ENCODE measurements around the gene FLRT2.

The FLRT2 gene

GRCh38 chr14:85601690-85602089 lies 71.7 kb downstream of the FLRT2 start:
- no peak for DNase-seq

DNA sequence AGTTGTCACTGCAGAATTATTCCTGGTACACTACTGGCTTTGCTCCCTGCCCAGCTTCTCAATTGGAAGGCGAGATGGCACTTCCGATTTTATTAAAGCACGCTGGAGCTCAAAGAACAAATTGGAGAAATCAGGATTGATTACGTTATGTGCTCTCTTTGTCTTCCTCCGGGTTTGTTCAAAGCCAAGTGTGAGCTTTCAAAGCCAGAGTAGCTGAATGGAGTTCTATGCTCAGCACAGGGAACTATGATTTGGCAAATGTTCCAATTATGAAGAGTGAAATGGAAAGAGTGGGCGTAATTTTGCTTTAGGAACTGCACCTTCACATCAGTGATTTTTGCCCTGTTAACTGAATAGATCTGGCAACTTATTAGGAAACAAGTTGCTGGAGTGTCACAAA lies 72.4 kb downstream of the FLRT2 start:
- DNase-seq = no peak

DNA sequence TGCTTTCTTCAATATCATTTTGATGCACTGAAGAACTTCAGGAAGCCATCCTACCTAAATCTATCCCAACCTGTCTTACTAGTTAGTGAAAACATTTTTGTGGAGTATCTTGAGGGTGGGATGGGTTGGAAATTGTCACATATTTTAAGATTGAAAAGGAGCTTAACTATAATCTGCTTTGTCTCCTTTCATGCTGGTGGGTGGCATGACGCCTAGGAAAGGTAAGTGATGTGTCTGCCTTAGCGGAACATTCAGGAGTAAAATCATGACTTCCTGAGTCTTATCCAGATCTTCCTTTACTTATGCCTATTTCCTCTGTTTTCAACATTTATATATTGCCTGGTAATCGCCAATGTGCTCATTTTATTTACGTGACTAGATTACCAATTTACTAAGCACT lies 74.1 kb downstream of the FLRT2 start:
- DNase-seq = no peak

DNA sequence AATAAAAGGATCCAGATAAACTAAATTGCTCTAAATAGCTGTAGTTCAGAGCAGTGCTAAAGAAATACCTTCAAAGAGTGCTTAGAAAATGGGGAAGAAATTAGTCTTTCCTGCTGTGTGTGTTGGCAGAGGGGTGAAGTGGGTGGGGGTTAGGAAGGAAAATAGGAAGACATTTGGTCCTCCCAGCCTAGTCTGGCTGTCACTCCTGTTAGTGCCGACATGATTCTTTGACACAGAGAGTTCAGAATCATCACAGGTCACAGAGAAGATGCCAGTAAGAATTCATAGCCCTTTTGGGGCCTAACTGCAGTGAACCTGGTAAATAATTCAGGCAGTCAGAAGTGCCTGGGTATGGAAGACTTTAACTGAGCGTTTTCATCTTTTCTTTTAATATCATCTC lies 74.8 kb downstream of the FLRT2 start:
- DNase-seq = no peak

- DNase-seq = no peak
Observed at GRCh38 chr14:85607651-85608081, 77.7 kb downstream of the FLRT2 start.

DNA sequence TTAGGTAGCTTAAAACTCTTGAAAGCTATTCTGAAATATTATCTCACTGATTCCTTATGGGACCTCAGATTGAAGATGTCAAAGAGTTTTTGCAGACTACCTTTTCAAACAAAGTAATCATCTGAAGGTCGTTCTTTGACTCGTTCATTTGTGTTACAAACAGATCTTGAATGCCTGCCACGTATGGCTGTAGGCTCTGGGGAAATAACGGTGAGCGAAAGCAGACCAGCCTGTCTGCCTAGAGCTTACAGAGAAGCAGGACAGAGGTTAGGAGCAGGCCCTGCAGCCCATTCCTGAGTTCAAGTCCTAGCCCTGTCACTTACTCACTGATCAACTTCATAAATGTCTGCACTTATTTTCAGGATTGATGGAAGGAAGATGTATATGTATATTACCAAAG lies 83.6 kb downstream of the FLRT2 start:
- DNase-seq = no peak

- no peak for DNase-seq
Observed at GRCh38 chr14:85616386-85616885, 86.5 kb downstream of the FLRT2 start.

DNA sequence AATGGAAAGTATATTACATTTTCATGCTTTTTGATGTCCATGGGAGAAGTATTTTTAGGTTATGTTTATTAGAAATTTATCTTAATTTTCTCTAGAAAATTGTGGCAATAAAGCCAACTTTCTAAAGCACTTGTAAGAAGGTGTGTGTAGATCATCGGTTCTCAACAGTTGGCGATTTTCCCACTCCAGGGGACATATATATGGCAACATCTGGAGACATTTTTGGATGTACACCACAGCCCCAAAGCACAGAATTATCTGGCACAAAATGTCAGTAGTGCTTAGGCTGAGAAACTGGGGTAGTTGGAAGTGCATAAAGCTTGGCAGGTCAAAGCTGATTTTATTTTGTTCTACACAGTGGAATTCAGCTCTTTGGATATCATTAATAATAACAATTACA lies 86.9 kb downstream of the FLRT2 start:
- DNase-seq = no peak

DNA sequence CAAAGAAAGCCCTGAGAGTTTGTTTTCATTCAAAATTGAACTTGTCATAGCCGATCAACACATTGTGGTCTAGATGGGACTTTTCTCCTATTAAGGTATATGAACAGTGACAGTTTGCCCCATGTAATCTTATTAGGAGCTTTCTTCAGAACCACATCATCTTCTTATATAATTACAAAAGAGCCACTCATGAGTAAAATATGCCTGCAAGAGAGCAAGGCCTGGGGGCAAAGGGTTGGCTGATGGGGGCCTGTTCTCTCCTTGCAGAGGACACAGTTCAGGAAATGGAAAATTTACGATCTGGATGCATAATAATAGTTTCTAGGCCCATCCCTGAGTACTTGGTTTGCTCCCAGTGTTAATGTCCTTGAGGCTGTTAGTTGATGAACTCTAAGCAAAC lies 87.8 kb downstream of the FLRT2 start:
- DNase-seq = no peak

DNA sequence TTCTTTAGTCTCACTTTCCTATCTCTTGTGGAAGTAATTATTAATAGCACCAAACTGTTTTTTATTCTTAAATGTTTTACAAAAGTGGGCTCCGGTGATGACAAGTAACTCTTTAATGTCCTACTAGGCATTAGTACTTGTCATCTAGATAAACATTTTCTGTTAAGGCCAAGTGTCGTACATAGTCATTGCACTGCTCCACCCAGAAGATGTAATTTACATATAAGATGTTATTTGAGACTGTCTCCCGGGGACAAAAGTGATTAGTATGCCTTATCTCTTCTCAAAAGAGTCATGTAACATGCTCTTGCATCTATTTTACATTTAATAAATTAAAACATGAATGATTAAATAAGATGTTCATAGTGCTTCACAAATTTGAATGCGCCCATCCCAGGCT lies 88.4 kb downstream of the FLRT2 start:
- DNase-seq = no peak

GRCh38 chr14:85618978-85619377 lies 89.0 kb downstream of the FLRT2 start:
- no peak for DNase-seq

GRCh38 chr14:85619851-85620250 lies 89.9 kb downstream of the FLRT2 start:
- DNase-seq = no peak

GRCh38 chr14:85620947-85621346 lies 91.0 kb downstream of the FLRT2 start:
- DNase-seq = no peak

GRCh38 chr14:85622106-85622505 lies 92.2 kb downstream of the FLRT2 start:
- no peak for DNase-seq

- DNase-seq = no peak
Observed at GRCh38 chr14:85622986-85623685, 93.2 kb downstream of the FLRT2 start.

GRCh38 chr14:85625925-85626585 lies 96.1 kb downstream of the FLRT2 start:
- DNase-seq = no peak

- no peak for DNase-seq
Observed at GRCh38 chr14:85634205-85634604, 104.3 kb downstream of the FLRT2 start.

DNA sequence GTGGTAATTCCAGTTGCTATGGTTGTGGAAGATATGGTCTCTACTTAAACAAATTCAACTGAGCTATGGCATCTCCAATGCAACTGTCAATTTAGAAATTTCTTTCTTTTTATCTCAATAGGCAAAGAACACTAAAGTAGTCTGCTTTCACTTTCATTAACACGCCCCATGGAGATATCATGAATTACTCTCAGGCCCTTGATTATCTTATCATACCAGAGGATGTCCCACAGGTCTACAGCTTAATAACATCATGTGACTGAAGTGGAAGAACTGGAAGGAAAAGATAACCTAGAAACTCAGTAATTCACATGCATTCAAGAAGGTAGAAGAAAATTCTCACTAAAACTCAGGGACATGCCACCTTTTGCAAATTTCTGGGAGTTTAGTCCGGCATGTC lies 114.3 kb downstream of the FLRT2 start:
- no peak for DNase-seq

DNA sequence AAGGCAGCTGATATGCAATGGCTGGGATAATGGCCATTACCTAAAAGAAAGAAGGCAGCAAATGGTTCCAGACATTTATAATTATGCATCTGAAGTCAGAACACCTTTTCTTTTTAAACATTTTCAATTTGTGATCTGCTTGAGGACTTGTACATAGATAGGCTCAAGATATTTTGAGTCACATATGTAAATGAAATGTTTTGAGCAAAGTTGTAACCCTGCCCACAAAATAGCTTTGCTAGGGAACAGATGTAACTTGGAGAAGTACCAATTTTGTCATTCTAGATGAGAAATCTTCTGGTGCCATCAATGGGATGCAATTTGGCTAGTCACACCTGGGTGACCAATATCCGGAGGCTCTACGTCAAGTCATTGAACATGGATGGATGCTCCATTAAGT lies 123.1 kb downstream of the FLRT2 start:
- no peak for DNase-seq

DNA sequence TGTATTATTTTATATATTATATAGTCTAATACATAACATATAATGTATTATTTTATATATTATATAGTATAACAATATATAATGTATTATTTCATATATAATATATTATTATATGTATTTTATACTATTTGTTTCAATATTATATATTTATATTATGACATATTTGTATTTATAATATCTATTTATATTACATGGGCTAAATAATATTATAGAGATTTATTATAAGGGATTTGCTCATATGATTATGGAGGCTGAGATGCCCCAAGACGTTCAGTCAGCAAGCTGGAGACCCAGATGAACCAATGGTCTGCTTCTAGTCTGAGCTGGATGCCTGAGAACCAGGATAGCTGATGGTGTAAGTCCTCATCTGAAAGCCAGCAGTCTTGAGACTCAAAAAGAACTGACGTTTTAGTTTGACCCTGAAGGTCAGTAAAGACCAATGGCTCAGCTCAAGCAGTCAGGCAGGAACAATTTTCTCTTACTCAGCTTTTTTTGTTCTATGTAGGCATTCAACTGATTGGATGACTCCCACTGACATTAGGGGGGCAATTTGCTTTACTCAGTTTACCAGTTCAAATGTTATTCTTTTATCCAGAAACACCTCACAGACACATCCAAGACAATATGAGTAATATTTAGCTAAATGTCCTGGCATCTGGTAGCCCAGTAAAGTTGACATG lies 130.4 kb downstream of the FLRT2 start:
- DNase-seq = no peak

DNA sequence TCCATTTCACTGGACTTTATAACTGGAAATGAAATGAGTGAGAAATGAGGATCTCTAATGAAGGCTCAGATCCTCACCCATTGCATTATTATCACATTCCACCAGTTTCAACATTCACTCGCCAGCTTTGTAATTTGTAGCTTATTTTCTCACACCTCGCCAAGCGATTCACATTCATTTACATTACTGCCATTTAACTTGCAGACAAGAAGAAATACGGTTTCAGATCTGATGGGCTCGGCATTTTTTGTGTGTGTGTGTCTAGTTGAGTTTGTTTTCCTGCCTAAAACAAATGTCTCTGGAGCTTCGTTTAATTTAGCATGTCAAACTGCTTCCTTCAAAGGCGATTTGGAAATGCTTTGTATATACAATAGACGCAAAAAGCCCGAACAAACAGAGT lies 132.2 kb downstream of the FLRT2 start:
- no peak for DNase-seq

- DNase-seq = no peak
Observed at GRCh38 chr14:85663256-85663655, 133.3 kb downstream of the FLRT2 start.

DNA sequence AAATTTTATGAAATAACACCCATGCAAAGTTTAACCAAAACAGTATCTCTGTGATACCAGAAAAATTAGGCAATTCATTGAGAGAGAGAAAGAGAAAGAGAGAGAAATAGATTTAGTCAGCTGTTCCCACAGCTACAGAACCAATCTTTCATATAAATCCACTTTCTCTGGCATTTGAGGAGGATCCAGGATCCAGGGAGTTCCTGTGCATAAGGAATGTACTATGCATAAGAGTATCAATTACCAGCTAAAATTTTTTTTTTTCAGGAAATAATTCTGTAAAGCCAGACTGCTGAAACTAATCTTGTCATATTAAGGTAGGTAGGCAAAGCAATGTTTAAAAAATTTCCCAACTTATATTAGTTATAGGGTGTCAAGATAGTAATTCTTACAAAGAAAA lies 133.7 kb downstream of the FLRT2 start:
- no peak for DNase-seq

DNA sequence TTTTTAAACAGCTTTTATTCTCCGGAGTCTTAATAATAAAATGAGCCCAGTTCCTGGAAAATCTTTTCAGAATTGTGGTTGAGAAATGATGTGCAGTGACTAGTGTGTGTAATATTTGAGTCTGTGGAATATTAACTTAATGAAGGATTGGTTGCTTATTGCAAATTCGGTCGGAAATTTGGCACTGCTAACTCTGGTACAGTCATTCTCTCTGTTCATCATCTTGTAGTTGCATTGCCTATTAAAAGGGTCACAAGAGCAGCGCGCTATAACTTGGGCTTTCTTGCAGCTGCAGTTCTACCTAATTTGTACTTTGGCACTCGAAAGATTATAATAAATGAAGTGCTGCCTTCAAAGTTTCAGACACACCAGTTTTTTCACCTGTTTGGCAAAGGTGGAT lies 146.0 kb downstream of the FLRT2 start:
- no peak for DNase-seq
